H1 (cell line): ENCODE data around the gene MTFR1L. TPM values are rescaled to one million over a fixed set of nuclear protein-coding genes. Genes with fewer than 3 reads are reported as not detected.

Source experiments
- CTCF ChIA-PET: fragments of 300-600 bp; sonication (Branson Sonifier 250); formaldehyde crosslinking; loops from one replicate; lab custom pipeline; 2021; ENCODE audit not compliant: partially characterized antibody; lab: Charles Lee
- POLR2A ChIA-PET: fragments of 300-600 bp; sonication (Branson Sonifier 250); formaldehyde crosslinking; loops from one replicate; lab custom pipeline; 2021; ENCODE audit warnings: inconsistent platforms; ENCODE audit not compliant: partially characterized antibody; lab: Charles Lee
- DNase-seq, 2 experiments: peaks; one replicate each; pipeline versions ENCODE4 v3.0.0 to v3.0.0-alpha.2; 2010 to 2022; ENCODE audit warnings: low spot score in 2 of 2, low read depth in 1 of 2, mixed read lengths in 1 of 2
- FAIRE-seq: peaks from 2 replicates; lab custom pipeline; 2011; peaks lifted over from hg19 to GRCh38; lab: Jason Lieb, UNC
- H2AFZ ChIP-seq: 2 replicates; pipeline ENCODE4 v1.8.1; 2012; ENCODE audit warnings: low read length, inconsistent platforms
- H2AK5ac ChIP-seq: 2 replicates; pipeline ENCODE4 v1.6.1; 2013; ENCODE audit warnings: low read depth, low read length
- H2BK120ac ChIP-seq: replicated peaks from 2 replicates; pipeline ENCODE3; 2013; ENCODE audit warnings: low read depth, low read length, inconsistent platforms
- H2BK12ac ChIP-seq: 2 replicates; pipeline ENCODE4 v1.6.1; 2013; ENCODE audit warnings: low read depth, low read length
- H2BK15ac ChIP-seq: 2 replicates; pipeline ENCODE4 v1.6.1; 2013; ENCODE audit warnings: low read length
- H2BK20ac ChIP-seq: 2 replicates; pipeline ENCODE4 v1.6.1; 2013; ENCODE audit warnings: low read length
- H2BK5ac ChIP-seq: 2 replicates; pipeline ENCODE4 v1.6.1; 2013; ENCODE audit warnings: low read depth, low read length
- H3K14ac ChIP-seq: 2 replicates; pipeline ENCODE4 v1.6.1; 2013; ENCODE audit warnings: inconsistent platforms; ENCODE audit not compliant: insufficient read length
- H3K18ac ChIP-seq: 2 replicates; pipeline ENCODE4 v1.6.1; 2013; ENCODE audit warnings: low read length; ENCODE audit errors: extremely low read depth
- H3K23ac ChIP-seq: 2 replicates; pipeline ENCODE4 v1.6.1; 2013; ENCODE audit warnings: inconsistent platforms; ENCODE audit not compliant: insufficient read length
- H3K23me2 ChIP-seq: 2 replicates; pipeline ENCODE4 v1.6.1; 2013; ENCODE audit warnings: low read depth, low read length
- H3K27ac ChIP-seq: 2 replicates; pipeline ENCODE4 v1.6.1; 2011; ENCODE audit warnings: low read depth, low read length, inconsistent platforms
- H3K27me3 ChIP-seq, 4 experiments: replicated peaks in 1 of 4; 1 replicate in 1 of 4; 2 replicates in 3 of 4; pipeline versions ENCODE4 v1.6.1 to v1.8.1; 2011 to 2013; ENCODE audit warnings: low read length in 3 of 4, mild to moderate bottlenecking in 3 of 4, inconsistent platforms in 2 of 4, mixed read lengths in 2 of 4, moderate library complexity in 1 of 4; ENCODE audit not compliant: control insufficient read depth in 3 of 4, insufficient read depth in 3 of 4; ENCODE audit errors: extremely low read depth in 1 of 4
- H3K36me3 ChIP-seq, 4 experiments: 2 replicates each; pipeline versions ENCODE4 v1.6.1 to v1.8.1; 2011 to 2013; ENCODE audit warnings: mild to moderate bottlenecking in 4 of 4, low read length in 3 of 4, moderate library complexity in 2 of 4, control low read depth in 1 of 4, inconsistent platforms in 1 of 4; ENCODE audit not compliant: insufficient read depth in 4 of 4, control insufficient read depth in 2 of 4
- H3K4ac ChIP-seq: replicated peaks from 2 replicates; pipeline ENCODE3; 2013; ENCODE audit warnings: low read length, low read depth, mixed read lengths, inconsistent platforms; ENCODE audit not compliant: insufficient read length
- H3K4me1 ChIP-seq, 4 experiments: replicated peaks in 1 of 4; 1 replicate in 1 of 4; 2 replicates in 3 of 4; pipeline versions ENCODE4 v1.6.1 to v1.8.1; 2011 to 2013; ENCODE audit warnings: low read length in 3 of 4, inconsistent platforms in 2 of 4, mixed read lengths in 1 of 4; ENCODE audit not compliant: insufficient read depth in 4 of 4, control insufficient read depth in 3 of 4
- H3K4me2 ChIP-seq, 2 experiments: 2 replicates each; pipeline versions ENCODE4 v1.6.1 to v1.8.1; 2011 to 2013; ENCODE audit warnings: low read depth in 2 of 2, low read length in 2 of 2, control low read depth in 1 of 2, inconsistent platforms in 1 of 2, mild to moderate bottlenecking in 1 of 2; ENCODE audit not compliant: insufficient read depth in 1 of 2
- H3K4me3 ChIP-seq, 4 experiments: fragments of 200-600, 300-600 bp in 1 of 4; sonication (generic), shearing (Covaris generic), sonication (Bioruptor Twin) in 1 of 4; 2 replicates each; pipeline versions ENCODE4 v1.5.1 to v1.8.1; 2011 to 2016; ENCODE audit warnings: low read length in 4 of 4, low read depth in 3 of 4, control low read depth in 2 of 4, inconsistent platforms in 2 of 4, mild to moderate bottlenecking in 2 of 4, mixed read lengths in 1 of 4, moderate library complexity in 1 of 4; ENCODE audit not compliant: insufficient read depth in 2 of 4; ENCODE audit errors: extremely low read depth in 1 of 4
- H3K56ac ChIP-seq: replicated peaks from 2 replicates; pipeline ENCODE3; 2013; ENCODE audit warnings: low read depth, mild to moderate bottlenecking, mixed read lengths, low read length, inconsistent platforms; ENCODE audit not compliant: insufficient read length
- H3K79me1 ChIP-seq: 2 replicates; pipeline ENCODE4 v1.6.1; 2013; ENCODE audit warnings: low read depth, low read length, control low read depth
- H3K79me2 ChIP-seq, 2 experiments: 2 replicates each; pipeline versions ENCODE4 v1.6.1 to v1.8.1; 2012 to 2013; ENCODE audit warnings: low read length in 2 of 2, mild to moderate bottlenecking in 2 of 2, inconsistent platforms in 1 of 2; ENCODE audit not compliant: insufficient read depth in 2 of 2, control insufficient read depth in 1 of 2
- H3K9ac ChIP-seq, 4 experiments: replicated peaks in 1 of 4; 1 replicate in 1 of 4; 2 replicates in 3 of 4; pipeline versions ENCODE4 v1.6.1 to v1.8.1; 2011 to 2013; ENCODE audit warnings: low read depth in 3 of 4, low read length in 3 of 4, control low read depth in 2 of 4, mild to moderate bottlenecking in 2 of 4, moderate library complexity in 2 of 4, inconsistent platforms in 1 of 4; ENCODE audit errors: extremely low read depth in 1 of 4
- H3K9me3 ChIP-seq, 2 experiments: 2 replicates each; pipeline versions ENCODE4 v1.6.1 to v1.8.1; 2012 to 2013; ENCODE audit warnings: mild to moderate bottlenecking in 2 of 2, moderate library complexity in 2 of 2, control low read depth in 1 of 2, inconsistent platforms in 1 of 2, low read depth in 1 of 2, low read length in 1 of 2, mixed read lengths in 1 of 2; ENCODE audit not compliant: insufficient read depth in 2 of 2
- H4K20me1 ChIP-seq, 2 experiments: replicated peaks in 1 of 2; 2 replicates each; pipeline versions ENCODE3 to v1.8.1; 2011 to 2013; ENCODE audit warnings: inconsistent platforms in 2 of 2, low read length in 2 of 2, mild to moderate bottlenecking in 1 of 2; ENCODE audit not compliant: insufficient read depth in 2 of 2, control insufficient read depth in 1 of 2
- H4K5ac ChIP-seq: 2 replicates; pipeline ENCODE4 v1.6.1; 2013; ENCODE audit warnings: low read length, low read depth, mixed read lengths, inconsistent platforms; ENCODE audit not compliant: insufficient read length
- H4K8ac ChIP-seq: 2 replicates; pipeline ENCODE4 v1.8.0; 2013; ENCODE audit warnings: mild to moderate bottlenecking, moderate library complexity, low read length, inconsistent platforms; ENCODE audit not compliant: insufficient read depth; ENCODE audit errors: extremely low read depth
- H4K91ac ChIP-seq: replicated peaks from 2 replicates; pipeline ENCODE3; 2013; ENCODE audit warnings: low read length, mixed read lengths, inconsistent platforms; ENCODE audit not compliant: insufficient read length
- BRCA1 ChIP-seq: IDR thresholded peaks from 2 replicates; pipeline ENCODE4 v1.6.1; 2012; ENCODE audit warnings: low read depth, low read length, improper control_type of control experiment
- GTF2F1 ChIP-seq: IDR thresholded peaks from 2 replicates; pipeline ENCODE4 v1.6.1; 2012; ENCODE audit warnings: low read depth, low read length, improper control_type of control experiment, borderline replicate concordance
- JUN ChIP-seq: IDR thresholded peaks from 2 replicates; pipeline ENCODE4 v1.6.1; 2011; ENCODE audit warnings: low read depth, mild to moderate bottlenecking, improper control_type of control experiment, low read length
- SP2 ChIP-seq: IDR thresholded peaks from 2 replicates; pipeline ENCODE4 v1.6.1; 2012; ENCODE audit warnings: mild to moderate bottlenecking, low read length, inconsistent platforms
- SRF ChIP-seq: IDR thresholded peaks from 2 replicates; pipeline ENCODE4 v1.6.1; 2011; ENCODE audit warnings: mild to moderate bottlenecking, low read depth, low read length, moderate library complexity
- TCF12 ChIP-seq: IDR thresholded peaks from 2 replicates; pipeline ENCODE4 v1.6.1; 2011; ENCODE audit warnings: low read depth, mild to moderate bottlenecking, low read length
- WGBS, 2 experiments: shearing (Covaris generic) in 1 of 2; methylation state at CpG; one replicate each; pipeline versions ENCODE4 v1.1.6 to v1.1.7; 2013 to 2015; ENCODE audit warnings: low lambda C conversion rate in 2 of 2, mixed read lengths in 2 of 2, inconsistent platforms in 1 of 2, low coverage in 1 of 2, missing lambda C conversion rate in 1 of 2; ENCODE audit not compliant: insufficient replicate concordance in 2 of 2, insufficient coverage in 1 of 2, insufficient read length in 1 of 2; ENCODE audit errors: extremely low coverage in 1 of 2, missing lambda C conversion rate in 1 of 2; 5-methylcytosine and 5-hydroxymethylcytosine counted together
- polyA plus RNA-seq, 7 experiments: library from polyadenylated mRNA; depleted of rRNA in 3 of 7; stranded (reverse) in 5 of 7; unstranded in 2 of 7; fragments of >200 nt in 5 of 7; fragments of 200-250 nt in 2 of 7; gene quantifications; 1 replicate in 5 of 7; 2 replicates in 1 of 7; 4 replicates in 1 of 7; pipeline versions ENCODE4 v1.2.1 to v1.2.3, GENCODE V29; 2011 to 2013; ENCODE audit warnings: missing spikeins in 2 of 7, mixed read lengths in 2 of 7
- total RNA-seq: library from RNA; stranded (reverse); fragmentation: NEBNext Ultra II Directional; extraction: Animal tissue kit (Norgen Biotek cat#: 25700); gene quantifications from 2 replicates; pipeline ENCODE4 v1.2.1, GENCODE V29; 2021

The MTFR1L gene
- total and polyA plus RNA-seq, 2 of the 8 experiments (the other 6 are each of a cell fraction or from before 2014, with no cell fraction given) = 20.8 to 23.1 TPM

- no peak overlapping the region for H3K18ac ChIP-seq
- H4K20me1 ChIP-seq = peaks cover 0 to 1% of the 10 kb centered on the region in 2 experiments
- H3K14ac ChIP-seq = no peak overlapping the region
- H3K79me1 ChIP-seq = no peaks in the 10 kb centered on the region
- H2AFZ ChIP-seq = no peak overlapping the region
- H3K9me3 ChIP-seq = no peaks in the 10 kb centered on the region
- H3K4ac ChIP-seq = no peak overlapping the region
- DNase-seq = no peak
- no peak for FAIRE-seq
- H2BK5ac ChIP-seq = no peak overlapping the region
- no peak overlapping the region for H2BK20ac ChIP-seq
- no peak overlapping the region for H2AK5ac ChIP-seq
- H3K27me3 ChIP-seq = no peaks in the 10 kb centered on the region
- no peak overlapping the region for H3K4me3 ChIP-seq
- peaks cover 0 to 8% (median 1%) of the 10 kb centered on the region in 4 experiments; a peak in 3 of 8 replicates for H3K36me3 ChIP-seq
- H2BK12ac ChIP-seq = no peak overlapping the region
- no peak overlapping the region for H3K27ac ChIP-seq
- H3K23ac ChIP-seq = no peak overlapping the region
- no peak overlapping the region for H4K8ac ChIP-seq
- no peak overlapping the region for H3K9ac ChIP-seq
- H3K4me2 ChIP-seq = no peak overlapping the region
- H2BK120ac ChIP-seq = no peak overlapping the region
- H3K56ac ChIP-seq = no peak overlapping the region
- no peak overlapping the region for H4K5ac ChIP-seq
- WGBS, 2 experiments = 96% methylated on average over 3 of the region's 3 CpGs; no CpG with 5 or more reads in 1 of the 2 experiments
- peaks cover 3 to 12% (median 7%) of the 10 kb centered on the region in 4 experiments for H3K4me1 ChIP-seq
- H3K23me2 ChIP-seq = peaks cover 5% of the 10 kb centered on the region
- no peak overlapping the region for H4K91ac ChIP-seq
- no peaks in the 10 kb centered on the region for H3K79me2 ChIP-seq
- no peak overlapping the region for H2BK15ac ChIP-seq
- POLR2A ChIA-PET = interaction anchor here (1.1 to 1.3 kb wide), 2 partner anchors 11 to 24 kb away, joined by 4 to 5 read pairs; partner anchors contain the start of gene PAQR7
- CTCF ChIA-PET = interaction anchor here (0.6 to 1.5 kb wide), 6 partner anchors 15 to 1834 kb away, joined by 3 to 7 read pairs (median 4); no protein-coding TSS in a partner anchor
- no peak for TF ChIP-seq GTF2F1
- TF ChIP-seq JUN = no peak
- TF ChIP-seq TCF12 = no peak
- TF ChIP-seq SP2 = no peak
- TF ChIP-seq SRF = no peak
- TF ChIP-seq BRCA1 = no peak
Measured at GRCh38 chr1:25864434-25864833, 44.7 kb downstream of the MTFR1L start.
